ENCODE measurements around the gene NPAS4.
"Not testable (repeated sequence)": the region's sequence is repeated elsewhere in the genome, so short reads cannot be mapped to it uniquely, and the experiment has no call there.

NPAS4 gene

DNA sequence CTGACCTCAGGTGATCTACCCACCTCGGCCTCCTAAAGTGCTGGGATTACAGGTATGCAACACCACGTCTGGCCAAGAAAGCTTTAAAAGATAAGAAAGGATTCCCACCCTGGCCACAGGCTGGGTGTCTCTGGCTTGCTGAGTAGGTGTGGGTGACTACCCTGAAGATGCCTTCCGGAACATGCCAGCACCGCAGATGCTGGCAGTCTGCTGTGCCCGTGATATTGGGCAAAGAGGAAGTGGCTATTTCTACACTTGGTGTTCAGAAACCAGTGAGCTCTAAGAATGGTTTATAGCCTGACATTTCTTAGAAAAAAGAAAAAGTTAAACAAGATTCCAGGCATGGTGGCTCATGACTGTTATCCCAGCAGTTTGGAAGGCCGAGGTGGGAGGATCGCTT, 11.8 kb downstream of the NPAS4 start:
- no peaks in the 10 kb centered on the region for H3K27me3 ChIP-seq (ENCODE audit: insufficient read depth, low read depth, severe bottlenecking)
- DNase-seq = no peak
- H3K27ac ChIP-seq = no peak overlapping the region
- H3K9me3 ChIP-seq (ENCODE audit: severe bottlenecking) = no peaks in the 10 kb centered on the region
- no peak overlapping the region for H3K4me3 ChIP-seq (ENCODE audit: low read depth, low read length)
- H3K36me3 ChIP-seq = peaks cover 33% of the 10 kb centered on the region
- TF ChIP-seq, protein P1, sequence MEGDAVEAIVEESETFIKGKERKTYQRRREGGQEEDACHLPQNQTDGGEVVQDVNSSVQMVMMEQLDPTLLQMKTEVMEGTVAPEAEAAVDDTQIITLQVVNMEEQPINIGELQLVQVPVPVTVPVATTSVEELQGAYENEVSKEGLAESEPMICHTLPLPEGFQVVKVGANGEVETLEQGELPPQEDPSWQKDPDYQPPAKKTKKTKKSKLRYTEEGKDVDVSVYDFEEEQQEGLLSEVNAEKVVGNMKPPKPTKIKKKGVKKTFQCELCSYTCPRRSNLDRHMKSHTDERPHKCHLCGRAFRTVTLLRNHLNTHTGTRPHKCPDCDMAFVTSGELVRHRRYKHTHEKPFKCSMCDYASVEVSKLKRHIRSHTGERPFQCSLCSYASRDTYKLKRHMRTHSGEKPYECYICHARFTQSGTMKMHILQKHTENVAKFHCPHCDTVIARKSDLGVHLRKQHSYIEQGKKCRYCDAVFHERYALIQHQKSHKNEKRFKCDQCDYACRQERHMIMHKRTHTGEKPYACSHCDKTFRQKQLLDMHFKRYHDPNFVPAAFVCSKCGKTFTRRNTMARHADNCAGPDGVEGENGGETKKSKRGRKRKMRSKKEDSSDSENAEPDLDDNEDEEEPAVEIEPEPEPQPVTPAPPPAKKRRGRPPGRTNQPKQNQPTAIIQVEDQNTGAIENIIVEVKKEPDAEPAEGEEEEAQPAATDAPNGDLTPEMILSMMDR (IDR thresholded peaks at IDR 0.05; ENCODE audit: low read depth, low read length) = no peak

DNA sequence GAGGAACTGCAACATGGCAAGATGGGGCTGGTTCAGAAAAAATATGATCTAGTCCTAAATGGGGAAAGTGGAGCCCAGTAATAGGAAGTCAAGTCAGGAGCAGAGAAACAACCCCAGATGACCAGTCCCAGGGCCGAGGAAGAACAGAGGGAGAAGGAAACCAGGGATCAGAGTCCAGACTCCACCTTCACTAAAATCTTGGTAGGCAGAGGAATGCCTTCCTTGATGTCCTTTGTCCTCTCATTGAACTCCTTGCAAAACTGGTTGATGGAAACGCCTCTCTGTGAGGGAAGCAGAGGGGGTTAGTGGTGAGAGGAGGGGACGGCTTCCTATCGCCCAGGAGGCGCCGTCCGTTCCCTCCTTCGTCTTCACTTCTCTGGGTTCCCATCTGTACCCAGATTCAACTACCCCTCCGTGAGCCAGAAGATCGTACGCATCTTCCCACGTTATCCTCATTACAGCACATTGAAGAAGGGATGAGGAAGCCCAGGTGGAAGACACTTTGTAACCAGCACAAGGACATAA, 17.2 kb downstream of the NPAS4 start:
- Histone ChIP-seq H3K4me3 (ENCODE audit: low read depth, low read length) (peak overlapping the region; percentile 83), H3K36me3 (peaks cover 30% of the 10 kb centered on the region), H3K27ac (peak overlapping the region; percentile 91), H3K9me3 (ENCODE audit: severe bottlenecking) (no peaks in the 10 kb centered on the region), H3K27me3 (ENCODE audit: insufficient read depth, low read depth, severe bottlenecking) (no peaks in the 10 kb centered on the region)
- TF ChIP-seq, protein P1 (IDR thresholded peaks at IDR 0.05; ENCODE audit: low read depth, low read length) = no peak
- DNase-seq = no peak

DNA sequence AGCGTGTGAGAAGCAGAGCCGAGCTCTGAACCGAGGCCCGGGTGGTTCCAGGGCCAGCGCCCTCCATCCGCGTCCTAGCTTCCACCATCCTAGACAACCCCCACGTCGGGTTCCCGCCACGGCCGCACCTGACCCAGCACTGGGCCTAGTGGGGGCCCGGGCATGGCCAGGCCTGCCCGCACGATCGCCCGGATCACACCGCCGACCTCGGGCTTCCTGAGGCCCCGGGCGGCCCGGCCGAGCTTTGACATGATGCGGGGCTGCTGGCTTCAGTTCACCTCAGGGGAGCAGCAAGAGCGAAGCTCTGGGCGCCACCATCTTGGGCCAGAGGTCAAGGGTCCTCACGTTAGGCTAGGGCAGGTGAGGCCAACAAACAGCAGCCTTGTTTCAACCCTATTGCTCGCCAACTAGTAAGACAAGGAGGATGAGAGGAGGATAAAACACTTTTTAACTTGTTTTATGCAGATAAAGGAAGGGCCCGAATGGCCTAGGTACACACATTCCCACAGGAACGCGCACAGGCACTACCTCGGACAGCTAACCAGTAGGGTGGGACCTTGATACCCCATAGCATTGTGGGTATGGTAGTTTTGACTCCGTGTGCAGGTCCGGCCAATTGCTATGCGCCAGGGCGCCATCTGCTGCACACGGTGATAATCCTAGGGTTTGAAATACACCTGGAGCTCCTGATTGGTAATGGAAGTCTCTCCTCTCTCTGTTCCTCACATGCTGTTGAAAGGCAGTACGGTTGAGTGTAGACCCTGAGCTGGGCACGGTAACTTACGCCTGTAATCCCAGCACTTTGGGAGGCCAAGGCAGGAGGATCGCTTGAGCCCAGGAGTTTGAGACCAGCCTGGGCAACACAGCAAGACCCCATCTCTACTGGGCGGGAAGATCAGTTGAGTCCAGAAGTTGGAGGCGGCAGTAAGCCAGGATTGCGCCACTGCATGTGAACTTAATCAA, 17.9 kb downstream of the NPAS4 start, which contains the start of gene MRPL11:
Gene MRPL11, minus strand, starts transcription at position 345 of the 963 bp plus-strand sequence. Its CDS starts 94 bp downstream, at position 251.
- peaks cover 7% of the 10 kb centered on the region for H3K9me3 ChIP-seq (ENCODE audit: severe bottlenecking)
- no peaks in the 10 kb centered on the region for H3K27me3 ChIP-seq (ENCODE audit: insufficient read depth, low read depth, severe bottlenecking)
- DNase-seq = peak; percentile 95
- peak within 1 kb of the TSS; percentile 83 for H3K4me3 ChIP-seq (ENCODE audit: low read depth, low read length)
- H3K27ac ChIP-seq = peak within 1 kb of the TSS; percentile 91
- peaks cover 28% of the 10 kb centered on the region for H3K36me3 ChIP-seq
- TF ChIP-seq, protein P1 (IDR thresholded peaks at IDR 0.05; ENCODE audit: low read depth, low read length) = peak; percentile 67

DNA sequence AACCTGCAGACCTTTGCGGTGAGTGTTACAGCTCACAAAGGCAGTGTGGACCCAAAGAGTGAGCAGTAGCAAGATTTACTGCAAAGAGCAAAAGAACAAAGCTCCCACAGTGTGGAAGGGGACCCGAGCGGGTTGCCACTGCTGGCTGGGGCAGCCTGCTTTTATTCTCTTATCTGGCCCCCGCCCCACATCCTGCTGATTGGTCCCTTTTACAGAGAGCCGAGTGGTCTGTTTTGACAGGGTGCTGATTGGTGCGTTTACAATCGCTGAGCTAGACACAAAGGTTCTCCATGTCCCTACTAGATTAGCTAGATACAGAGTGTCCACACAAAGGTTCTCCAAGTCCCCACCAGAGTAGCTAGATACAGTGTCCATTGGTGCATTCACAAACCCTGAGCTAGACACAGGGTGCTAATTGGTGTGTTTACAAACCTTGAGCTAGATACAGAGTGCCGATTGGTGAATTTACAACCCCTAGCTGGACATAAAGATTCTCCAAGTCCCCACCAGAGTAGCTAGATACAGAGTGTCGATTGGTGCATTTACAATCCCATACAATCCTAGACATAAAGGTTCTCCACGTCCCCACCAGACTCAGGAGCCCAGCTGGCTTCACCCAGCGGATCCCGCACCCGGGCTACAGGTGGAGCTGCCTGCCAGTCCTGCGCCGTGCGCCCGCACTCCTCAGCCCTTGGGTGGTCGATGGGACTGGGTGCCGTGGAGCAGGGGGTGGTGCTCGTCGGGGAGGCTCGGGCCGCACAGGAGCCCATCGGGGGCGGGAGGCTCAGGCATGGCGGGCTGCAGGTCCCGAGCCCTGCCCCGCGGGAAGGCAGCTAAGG, 19.5 kb downstream of the NPAS4 start:
- not testable (repeated sequence) for H3K27ac ChIP-seq; H3K9me3 ChIP-seq (ENCODE audit: severe bottlenecking); H3K27me3 ChIP-seq (ENCODE audit: insufficient read depth, low read depth, severe bottlenecking); H3K4me3 ChIP-seq (ENCODE audit: low read depth, low read length); DNase-seq
- H3K36me3 ChIP-seq = peaks cover 21% of the 10 kb centered on the region

DNA sequence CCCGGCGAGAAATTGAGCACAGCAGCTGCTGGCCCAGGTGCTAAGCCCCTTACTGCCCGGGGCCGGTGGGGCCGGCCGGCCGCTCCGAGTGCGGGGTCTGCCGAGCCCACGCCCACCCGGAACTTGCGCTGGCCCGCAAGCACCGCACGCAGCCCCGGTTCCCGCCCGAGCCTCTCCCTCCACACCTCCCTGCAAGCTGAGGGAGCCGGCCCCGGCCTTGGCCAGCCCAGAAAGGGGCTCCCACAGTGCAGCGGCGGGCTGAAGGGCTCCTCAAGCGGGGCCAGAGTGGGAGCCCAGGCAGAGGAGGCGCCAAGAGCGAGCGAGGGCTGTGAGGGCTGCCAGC, 20.1 kb downstream of the NPAS4 start:
- H3K27ac ChIP-seq; H3K4me3 ChIP-seq (ENCODE audit: low read depth, low read length); H3K9me3 ChIP-seq (ENCODE audit: severe bottlenecking); DNase-seq; H3K27me3 ChIP-seq (ENCODE audit: insufficient read depth, low read depth, severe bottlenecking): not testable (repeated sequence)
- peaks cover 15% of the 10 kb centered on the region for H3K36me3 ChIP-seq

DNA sequence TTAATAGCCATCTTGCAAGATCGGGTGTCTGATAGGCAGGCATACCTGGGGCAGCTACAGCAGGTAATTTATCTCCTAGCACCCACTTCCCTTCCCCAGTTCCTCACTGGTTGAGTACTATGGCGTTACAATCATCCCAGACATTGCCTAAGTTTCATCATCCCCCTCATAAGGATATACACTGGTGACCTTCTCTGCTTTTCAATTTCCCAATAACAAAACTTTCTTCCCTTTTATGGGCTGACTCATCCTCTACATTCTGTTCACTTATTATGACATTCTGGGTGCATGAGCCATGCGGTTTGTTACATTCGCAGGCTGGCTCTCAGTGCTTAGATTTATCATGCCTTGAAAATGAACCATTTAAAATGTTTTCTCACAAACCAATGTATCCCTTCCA, 22.8 kb downstream of the NPAS4 start:
- TF ChIP-seq, protein P1 (IDR thresholded peaks at IDR 0.05; ENCODE audit: low read depth, low read length) = no peak
- DNase-seq = no peak
- Histone ChIP-seq H3K36me3 (no peaks in the 10 kb centered on the region), H3K27me3 (ENCODE audit: insufficient read depth, low read depth, severe bottlenecking) (no peaks in the 10 kb centered on the region), H3K9me3 (ENCODE audit: severe bottlenecking) (peaks cover 9% of the 10 kb centered on the region), H3K4me3 (ENCODE audit: low read depth, low read length) (no peak overlapping the region), H3K27ac (no peak overlapping the region)
